Measurements from ENCODE around the gene NISCH. TPM values are rescaled to one million over a fixed set of nuclear protein-coding genes. Genes with fewer than 3 reads are reported as not detected.

Gene NISCH
- total RNA-seq, 1 donor from 2014 or later: 240 TPM

DNA sequence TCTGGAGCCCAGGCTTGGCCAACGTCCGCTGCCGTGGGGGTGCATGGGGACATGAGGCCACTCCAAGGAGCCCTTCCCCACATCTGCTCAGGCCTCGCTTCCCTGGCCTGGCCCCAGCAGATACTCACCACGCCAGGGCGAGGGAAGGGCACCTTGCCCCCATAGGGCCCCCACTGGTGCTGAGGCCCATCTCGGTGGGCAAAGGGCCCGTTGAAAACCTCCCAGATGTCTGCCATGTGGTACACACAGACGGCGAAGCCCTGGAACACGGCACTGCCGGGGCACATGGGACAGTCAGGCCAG, 15.2 kb upstream of the NISCH start:
- H3K27me3 Mint-ChIP-seq (ENCODE audit: low read depth): no peaks in the 10 kb centered on the region
- H3K4me3 Mint-ChIP-seq: no peak overlapping the region
- no peak overlapping the region for H3K27ac Mint-ChIP-seq
- H3K4me1 Mint-ChIP-seq: peaks cover 2% of the 10 kb centered on the region
- no peaks in the 10 kb centered on the region for H3K9me3 Mint-ChIP-seq
- DNase-seq (ENCODE audit: low spot score in 2 of 2, unreplicated experiment in 2 of 2): no peak
- H3K36me3 Mint-ChIP-seq: no peaks in the 10 kb centered on the region
- TF ChIP-seq, protein P1, sequence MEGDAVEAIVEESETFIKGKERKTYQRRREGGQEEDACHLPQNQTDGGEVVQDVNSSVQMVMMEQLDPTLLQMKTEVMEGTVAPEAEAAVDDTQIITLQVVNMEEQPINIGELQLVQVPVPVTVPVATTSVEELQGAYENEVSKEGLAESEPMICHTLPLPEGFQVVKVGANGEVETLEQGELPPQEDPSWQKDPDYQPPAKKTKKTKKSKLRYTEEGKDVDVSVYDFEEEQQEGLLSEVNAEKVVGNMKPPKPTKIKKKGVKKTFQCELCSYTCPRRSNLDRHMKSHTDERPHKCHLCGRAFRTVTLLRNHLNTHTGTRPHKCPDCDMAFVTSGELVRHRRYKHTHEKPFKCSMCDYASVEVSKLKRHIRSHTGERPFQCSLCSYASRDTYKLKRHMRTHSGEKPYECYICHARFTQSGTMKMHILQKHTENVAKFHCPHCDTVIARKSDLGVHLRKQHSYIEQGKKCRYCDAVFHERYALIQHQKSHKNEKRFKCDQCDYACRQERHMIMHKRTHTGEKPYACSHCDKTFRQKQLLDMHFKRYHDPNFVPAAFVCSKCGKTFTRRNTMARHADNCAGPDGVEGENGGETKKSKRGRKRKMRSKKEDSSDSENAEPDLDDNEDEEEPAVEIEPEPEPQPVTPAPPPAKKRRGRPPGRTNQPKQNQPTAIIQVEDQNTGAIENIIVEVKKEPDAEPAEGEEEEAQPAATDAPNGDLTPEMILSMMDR (IDR thresholded peaks at IDR 0.05; ENCODE audit: unreplicated experiment): no peak

- Mint-ChIP-seq H3K27ac (no peak overlapping the region), H3K27me3 (ENCODE audit: low read depth) (no peaks in the 10 kb centered on the region), H3K4me3 (no peak overlapping the region), H3K9me3 (no peaks in the 10 kb centered on the region), H3K36me3 (no peaks in the 10 kb centered on the region), H3K4me1 (peaks cover 2% of the 10 kb centered on the region)
- TF ChIP-seq, protein P1 (IDR thresholded peaks at IDR 0.05; ENCODE audit: unreplicated experiment): no peak
- DNase-seq (ENCODE audit: low spot score in 2 of 2, unreplicated experiment in 2 of 2): peak in 1 of 2 experiments; percentile 10
Observed at GRCh38 chr3:52440671-52441070, 14.7 kb upstream of the NISCH start.

- no peaks in the 10 kb centered on the region for H3K36me3 Mint-ChIP-seq
- DNase-seq (ENCODE audit: low spot score in 2 of 2, unreplicated experiment in 2 of 2): peak in 1 of 2 experiments; percentile 14
- peaks cover 2% of the 10 kb centered on the region for H3K4me1 Mint-ChIP-seq
Observed at GRCh38 chr3:52441091-52441771, 14.2 kb upstream of the NISCH start.

GRCh38 chr3:52441772-52442332, 13.6 kb upstream of the NISCH start:
- Mint-ChIP-seq H3K27ac (no peak overlapping the region), H3K36me3 (no peaks in the 10 kb centered on the region), H3K4me3 (no peak overlapping the region), H3K9me3 (no peaks in the 10 kb centered on the region), H3K27me3 (ENCODE audit: low read depth) (no peaks in the 10 kb centered on the region), H3K4me1 (peaks cover 2% of the 10 kb centered on the region)
- TF ChIP-seq, protein P1 (IDR thresholded peaks at IDR 0.05; ENCODE audit: unreplicated experiment): no peak
- no peak for DNase-seq (ENCODE audit: low spot score in 2 of 2, unreplicated experiment in 2 of 2)

More at GRCh38 chr3:52441091-52441771, 14.2 kb upstream of the NISCH start:
- TF ChIP-seq, protein P1 (IDR thresholded peaks at IDR 0.05; ENCODE audit: unreplicated experiment): no peak
- H3K9me3 Mint-ChIP-seq: no peaks in the 10 kb centered on the region
- no peak overlapping the region for H3K27ac Mint-ChIP-seq
- no peaks in the 10 kb centered on the region for H3K27me3 Mint-ChIP-seq (ENCODE audit: low read depth)
- H3K4me3 Mint-ChIP-seq: no peak overlapping the region

DNA sequence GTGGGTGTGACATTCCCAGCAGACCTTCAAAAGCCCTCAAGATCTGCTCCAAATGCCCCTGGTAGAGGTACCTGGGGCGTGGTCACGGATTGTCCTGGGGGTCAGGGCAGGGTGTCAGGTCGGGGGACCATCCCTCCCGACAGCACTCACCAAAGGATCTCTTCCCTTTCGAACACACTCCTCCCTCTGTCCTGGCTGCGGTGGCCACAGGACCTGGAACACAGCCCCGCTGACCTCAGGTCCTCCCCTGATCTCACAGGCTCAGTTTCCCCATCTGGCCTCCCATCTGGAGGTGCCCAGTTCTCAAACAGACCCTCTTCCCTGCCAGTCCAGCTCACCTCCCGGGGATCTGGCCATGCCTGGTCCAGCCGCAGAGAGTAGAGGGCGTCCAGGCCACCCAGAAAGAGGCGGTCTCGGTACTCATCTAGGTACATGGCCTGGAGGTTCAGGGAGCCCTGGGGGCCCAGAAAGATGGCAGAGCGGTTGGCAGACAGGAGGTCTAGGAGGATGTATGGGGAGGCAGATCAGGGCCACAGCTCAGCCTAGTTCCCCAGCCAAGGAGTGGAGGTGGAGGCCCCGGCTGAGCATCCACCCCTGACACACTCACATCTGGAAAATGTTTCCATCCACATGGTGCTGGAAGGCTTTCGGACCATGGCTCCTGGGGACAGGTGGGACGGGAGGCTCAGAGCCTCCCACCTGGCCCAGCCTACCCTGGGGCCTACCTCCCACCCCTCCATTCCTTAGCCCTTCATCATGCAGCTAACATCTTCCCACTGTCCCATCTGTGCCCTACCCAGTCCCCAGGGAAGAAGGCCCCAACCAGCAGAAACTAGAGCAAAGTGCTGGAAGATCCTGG, 12.8 kb upstream of the NISCH start:
- no peak overlapping the region for H3K4me3 Mint-ChIP-seq
- H3K9me3 Mint-ChIP-seq: no peaks in the 10 kb centered on the region
- no peaks in the 10 kb centered on the region for H3K36me3 Mint-ChIP-seq
- DNase-seq (ENCODE audit: low spot score in 2 of 2, unreplicated experiment in 2 of 2): no peak
- H3K27me3 Mint-ChIP-seq (ENCODE audit: low read depth): no peaks in the 10 kb centered on the region
- TF ChIP-seq, protein P1 (IDR thresholded peaks at IDR 0.05; ENCODE audit: unreplicated experiment): no peak
- H3K27ac Mint-ChIP-seq: no peak overlapping the region
- peaks cover 6% of the 10 kb centered on the region for H3K4me1 Mint-ChIP-seq

Data from mesothelial cell of epicardium (in vitro differentiated cells).